ENCODE data around the gene OXA1L. TPM values are rescaled to one million over a fixed set of nuclear protein-coding genes. Genes with fewer than 3 reads are reported as not detected.

OXA1L gene
- total RNA-seq, 1 donor from 2014 or later = 116 TPM

DNA sequence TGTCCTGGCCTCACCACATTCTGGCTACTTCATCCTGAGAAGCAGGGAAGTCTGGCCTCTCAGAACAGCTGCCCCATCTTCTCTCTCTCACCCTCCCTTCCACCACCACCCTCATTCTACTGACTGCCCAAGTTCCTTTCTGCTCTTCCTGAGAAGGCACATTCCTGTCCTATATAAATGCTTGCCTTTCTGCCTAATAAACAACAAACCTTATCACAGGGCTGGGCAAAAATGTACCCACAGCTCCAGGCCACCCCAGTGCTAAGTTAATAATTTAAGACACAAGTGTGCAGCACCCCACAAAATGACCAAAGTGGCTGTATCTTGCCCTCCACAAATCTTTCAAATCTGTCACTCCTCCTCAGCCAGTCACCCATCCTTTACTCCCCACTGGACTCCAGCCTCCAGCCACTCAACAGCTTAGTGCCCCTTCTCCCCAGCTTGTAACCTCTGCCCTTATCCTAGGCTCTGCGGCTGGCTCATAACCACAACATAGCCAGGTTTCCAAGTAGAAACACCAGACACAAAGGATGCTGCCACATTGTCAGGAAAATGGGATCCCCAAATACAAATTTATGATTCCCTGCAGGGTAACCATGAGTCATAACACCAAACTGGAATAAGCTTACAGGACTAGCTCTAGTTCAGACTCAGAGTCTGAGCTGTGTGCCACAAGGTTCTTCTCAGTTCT lies 15.0 kb downstream of the OXA1L start:
- peak overlapping the region; percentile 3 for H3K27ac Mint-ChIP-seq

DNA sequence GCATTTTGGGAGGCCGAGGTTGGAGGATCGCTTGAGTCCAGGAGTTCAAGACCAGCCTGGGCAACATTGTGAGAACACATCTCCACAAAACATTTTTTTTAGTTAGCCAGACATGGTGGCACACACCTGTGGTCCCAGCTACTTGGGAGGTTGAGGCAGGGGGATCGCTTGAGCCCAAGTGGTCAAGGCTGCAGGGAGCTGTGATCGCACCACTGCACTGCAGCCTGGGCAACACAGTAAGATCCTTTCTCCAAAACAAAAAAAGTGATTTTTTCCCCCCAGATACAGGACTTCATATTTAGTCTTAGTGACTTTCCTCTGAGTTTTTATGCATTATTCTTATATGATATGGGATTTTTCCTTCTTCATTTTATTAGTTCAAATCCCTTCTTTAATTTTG lies 20.2 kb downstream of the OXA1L start:
- no peak overlapping the region for H3K9ac ChIP-seq
- no peak for DNase-seq (ENCODE audit: low spot score)
- H3K4me1 Mint-ChIP-seq = peaks cover under 1% of the 10 kb centered on the region
- no peak overlapping the region for H3K4me3 ChIP-seq
- H3K27ac ChIP-seq = no peak overlapping the region
- H3K36me3 ChIP-seq = no peaks in the 10 kb centered on the region
- no peak overlapping the region for H3K4me2 ChIP-seq
- no peaks in the 10 kb centered on the region for H3K9me3 Mint-ChIP-seq
- no peaks in the 10 kb centered on the region for H3K4me1 ChIP-seq
- H3K27ac Mint-ChIP-seq = no peak overlapping the region
- no peak overlapping the region for H2AFZ ChIP-seq (replicated peaks)
- TF ChIP-seq EZH2 (IDR thresholded peaks at IDR 0.05) (no peak), EZH2phosphoT487 (IDR thresholded peaks at IDR 0.05) (no peak)
- TF ChIP-seq, protein P1, sequence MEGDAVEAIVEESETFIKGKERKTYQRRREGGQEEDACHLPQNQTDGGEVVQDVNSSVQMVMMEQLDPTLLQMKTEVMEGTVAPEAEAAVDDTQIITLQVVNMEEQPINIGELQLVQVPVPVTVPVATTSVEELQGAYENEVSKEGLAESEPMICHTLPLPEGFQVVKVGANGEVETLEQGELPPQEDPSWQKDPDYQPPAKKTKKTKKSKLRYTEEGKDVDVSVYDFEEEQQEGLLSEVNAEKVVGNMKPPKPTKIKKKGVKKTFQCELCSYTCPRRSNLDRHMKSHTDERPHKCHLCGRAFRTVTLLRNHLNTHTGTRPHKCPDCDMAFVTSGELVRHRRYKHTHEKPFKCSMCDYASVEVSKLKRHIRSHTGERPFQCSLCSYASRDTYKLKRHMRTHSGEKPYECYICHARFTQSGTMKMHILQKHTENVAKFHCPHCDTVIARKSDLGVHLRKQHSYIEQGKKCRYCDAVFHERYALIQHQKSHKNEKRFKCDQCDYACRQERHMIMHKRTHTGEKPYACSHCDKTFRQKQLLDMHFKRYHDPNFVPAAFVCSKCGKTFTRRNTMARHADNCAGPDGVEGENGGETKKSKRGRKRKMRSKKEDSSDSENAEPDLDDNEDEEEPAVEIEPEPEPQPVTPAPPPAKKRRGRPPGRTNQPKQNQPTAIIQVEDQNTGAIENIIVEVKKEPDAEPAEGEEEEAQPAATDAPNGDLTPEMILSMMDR (IDR thresholded peaks at IDR 0.05) = no peak
- H4K20me1 ChIP-seq (ENCODE audit: low read depth) = no peaks in the 10 kb centered on the region
- H3K4me3 Mint-ChIP-seq = no peak overlapping the region
- H3K27me3 Mint-ChIP-seq (ENCODE audit: insufficient read depth, low read depth) = no peaks in the 10 kb centered on the region
- H3K79me2 ChIP-seq (ENCODE audit: low read depth) = no peaks in the 10 kb centered on the region
- no peaks in the 10 kb centered on the region for H3K36me3 Mint-ChIP-seq
- H3F3A ChIP-seq (ENCODE audit: low read depth) = no peaks in the 10 kb centered on the region
- H3K9me3 ChIP-seq (ENCODE audit: low read depth) = no peaks in the 10 kb centered on the region
- no peaks in the 10 kb centered on the region for H3K27me3 ChIP-seq

More for the DNA sequence above, 15.0 kb downstream of the OXA1L start:
- H3F3A ChIP-seq (ENCODE audit: low read depth) = no peaks in the 10 kb centered on the region
- H3K9me3 ChIP-seq (ENCODE audit: low read depth) = no peaks in the 10 kb centered on the region
- H3K4me1 Mint-ChIP-seq = peaks cover 14% of the 10 kb centered on the region
- H3K36me3 ChIP-seq = no peaks in the 10 kb centered on the region
- H3K27me3 Mint-ChIP-seq (ENCODE audit: insufficient read depth, low read depth) = peaks cover 2% of the 10 kb centered on the region
- H3K27me3 ChIP-seq = no peaks in the 10 kb centered on the region
- H3K4me3 Mint-ChIP-seq = no peak overlapping the region
- no peaks in the 10 kb centered on the region for H4K20me1 ChIP-seq (ENCODE audit: low read depth)
- H3K4me3 ChIP-seq = no peak overlapping the region
- no peaks in the 10 kb centered on the region for H3K4me1 ChIP-seq
- H2AFZ ChIP-seq (replicated peaks) = no peak overlapping the region
- DNase-seq (ENCODE audit: low spot score) = no peak
- no peak overlapping the region for H3K9ac ChIP-seq
- no peaks in the 10 kb centered on the region for H3K79me2 ChIP-seq (ENCODE audit: low read depth)
- no peaks in the 10 kb centered on the region for H3K36me3 Mint-ChIP-seq
- TF ChIP-seq, protein P1 (IDR thresholded peaks at IDR 0.05) = no peak
- H3K4me2 ChIP-seq = no peak overlapping the region
- no peaks in the 10 kb centered on the region for H3K9me3 Mint-ChIP-seq
- H3K27ac ChIP-seq = no peak overlapping the region

DNA sequence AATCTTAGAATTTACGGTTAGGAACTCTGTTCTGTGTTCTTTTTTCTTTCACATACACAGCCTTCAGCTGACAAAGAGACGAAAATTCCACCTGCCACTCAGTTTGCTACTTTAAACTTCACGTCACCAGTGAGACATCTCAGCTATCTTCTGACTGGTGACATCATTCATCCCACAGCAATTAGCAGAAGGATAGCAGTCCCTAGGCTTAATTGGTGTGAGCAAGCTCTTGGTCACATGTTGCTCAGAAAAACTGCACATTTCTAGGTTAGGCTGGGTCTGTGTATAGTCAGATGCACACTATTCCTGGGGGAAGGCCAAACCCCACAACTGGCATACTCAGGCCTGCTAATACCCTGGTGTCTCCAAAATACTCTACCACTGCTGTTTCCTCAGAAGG lies 24.8 kb downstream of the OXA1L start:
- H3K9me3 Mint-ChIP-seq = no peaks in the 10 kb centered on the region
- H3K36me3 Mint-ChIP-seq = no peaks in the 10 kb centered on the region
- Histone ChIP-seq H4K20me1 (ENCODE audit: low read depth) (no peaks in the 10 kb centered on the region), H3K4me1 (no peaks in the 10 kb centered on the region), H3F3A (ENCODE audit: low read depth) (no peaks in the 10 kb centered on the region), H3K36me3 (no peaks in the 10 kb centered on the region), H3K9me3 (ENCODE audit: low read depth) (no peaks in the 10 kb centered on the region), H3K27me3 (no peaks in the 10 kb centered on the region), H3K4me2 (no peak overlapping the region), H3K4me3 (no peak overlapping the region), H3K79me2 (ENCODE audit: low read depth) (no peaks in the 10 kb centered on the region), H3K27ac (no peak overlapping the region), H2AFZ (replicated peaks) (no peak overlapping the region), H3K9ac (no peak overlapping the region)
- no peaks in the 10 kb centered on the region for H3K4me1 Mint-ChIP-seq
- H3K27ac Mint-ChIP-seq = no peak overlapping the region
- no peak overlapping the region for H3K4me3 Mint-ChIP-seq
- no peak for DNase-seq (ENCODE audit: low spot score)
- peaks cover 6% of the 10 kb centered on the region for H3K27me3 Mint-ChIP-seq (ENCODE audit: insufficient read depth, low read depth)
- TF ChIP-seq EZH2phosphoT487 (IDR thresholded peaks at IDR 0.05) (no peak), EZH2 (IDR thresholded peaks at IDR 0.05) (no peak)
- TF ChIP-seq, protein P1 (IDR thresholded peaks at IDR 0.05) = no peak

Measured in neural progenitor cell (in vitro differentiated cells).